NCI-H1930 (cell line): ENCODE measurements around the gene UNC5B.

Experiments used
- DNase-seq, 2 experiments: peaks; one replicate each; lab custom pipeline; 2025; lab: John Stamatoyannopoulos, UW

The UNC5B gene

GRCh38 chr10:71223347-71224058, 11.1 kb downstream of the UNC5B start:
- no peak for DNase-seq

- no peak for DNase-seq
Measured at GRCh38 chr10:71225291-71226058, 13.1 kb downstream of the UNC5B start.

- DNase-seq = no peak
Measured at GRCh38 chr10:71228875-71229675, 16.7 kb downstream of the UNC5B start.

GRCh38 chr10:71229726-71230655, 17.6 kb downstream of the UNC5B start:
- no peak for DNase-seq

- no peak for DNase-seq
Measured at GRCh38 chr10:71230656-71231025, 18.3 kb downstream of the UNC5B start.

GRCh38 chr10:71231206-71231605, 18.8 kb downstream of the UNC5B start:
- no peak for DNase-seq

- no peak for DNase-seq
Measured at GRCh38 chr10:71232089-71232998, 20.0 kb downstream of the UNC5B start.

- no peak for DNase-seq
Measured at GRCh38 chr10:71233482-71233892, 21.1 kb downstream of the UNC5B start.

- no peak for DNase-seq
Measured at GRCh38 chr10:71234004-71234894, 21.9 kb downstream of the UNC5B start.

GRCh38 chr10:71234970-71235685, 22.8 kb downstream of the UNC5B start:
- DNase-seq = no peak

- DNase-seq = no peak
Measured at GRCh38 chr10:71235808-71236207, 23.4 kb downstream of the UNC5B start.

- no peak for DNase-seq
Measured at GRCh38 chr10:71236286-71236685, 23.9 kb downstream of the UNC5B start.

- DNase-seq = no peak
Measured at GRCh38 chr10:71236822-71237682, 24.7 kb downstream of the UNC5B start.

GRCh38 chr10:71237843-71238623, 25.7 kb downstream of the UNC5B start:
- no peak for DNase-seq

GRCh38 chr10:71238626-71239025, 26.3 kb downstream of the UNC5B start:
- no peak for DNase-seq

GRCh38 chr10:71239131-71239915, 27.0 kb downstream of the UNC5B start:
- no peak for DNase-seq
